Activated CD8-positive, alpha-beta T cell treated with anti-CD3 and anti-CD28 coated beads for 36 hours (primary cell): ENCODE data around the gene KRTAP10-6. TPM values are rescaled to one million over a fixed set of nuclear protein-coding genes. Genes with fewer than 3 reads are reported as not detected.
"Not testable (repeated sequence)": the region's sequence is repeated elsewhere in the genome, so short reads cannot be mapped to it uniquely, and the experiment has no call there.

Source experiments
- ATAC-seq: fragments of 200-7000 bp; cut with Tn5 transposase; one replicate; pipeline ENCODE4 v1.10.0; 2021; ENCODE audit warnings: mild to moderate bottlenecking, moderate library complexity
- CTCF ChIA-PET: fragments of 350-600 bp; sonication (Branson Sonifier 250); formaldehyde crosslinking; loops from one replicate; lab custom pipeline; 2021; ENCODE audit warnings: antibody characterized with exemption; lab: Charles Lee
- POLR2A ChIA-PET: fragments of 350-600 bp; sonication (Branson Sonifier 250); formaldehyde crosslinking; loops from one replicate; lab custom pipeline; 2021; ENCODE audit warnings: antibody characterized with exemption; lab: Charles Lee
- DNase-seq: peaks from one replicate; pipeline ENCODE4 v3.0.0-alpha.2; 2020
- H3K27ac Mint-ChIP-seq: one replicate; pipeline ENCODE4 v1.8.0; 2021; ENCODE audit warnings: mild to moderate bottlenecking, mixed read lengths
- H3K27me3 Mint-ChIP-seq: one replicate; pipeline ENCODE4 v1.8.0; 2021; ENCODE audit warnings: mixed read lengths
- H3K36me3 Mint-ChIP-seq: one replicate; pipeline ENCODE4 v1.8.0; 2021; ENCODE audit warnings: low read depth, mixed read lengths
- H3K4me1 Mint-ChIP-seq: one replicate; pipeline ENCODE4 v1.8.0; 2021; ENCODE audit warnings: low read depth, mixed read lengths
- H3K4me3 Mint-ChIP-seq: one replicate; pipeline ENCODE4 v1.8.0; 2021; ENCODE audit warnings: mild to moderate bottlenecking, moderate library complexity, mixed read lengths
- H3K9me3 Mint-ChIP-seq: one replicate; pipeline ENCODE4 v1.8.0; 2021; ENCODE audit warnings: mixed read lengths
- CTCF ChIP-seq: fragments of 200-600 bp; IDR thresholded peaks from one replicate; pipeline ENCODE4 v1.8.0; 2022; ENCODE audit warnings: antibody characterized with exemption, mild to moderate bottlenecking
- intact Hi-C: fragments of 100-400 bp; cut with micrococcal nuclease; formaldehyde crosslinking; loops from one replicate; pipeline ENCODE4 v1.10.0; 2022
- total RNA-seq, 2 experiments: library from RNA; stranded (reverse); gene quantifications; one replicate each; pipeline ENCODE4 v1.2.3, GENCODE V29; 2021

Gene KRTAP10-6
- total RNA-seq, 2 experiments from 2014 or later: not detected

- DNase-seq (no peak), ATAC-seq (no peak)
- intact Hi-C loops: no loop called here
- H3K9me3 Mint-ChIP-seq: peaks cover 24% of the 10 kb centered on the region
- peaks cover 34% of the 10 kb centered on the region for H3K4me1 Mint-ChIP-seq
- no peak overlapping the region for H3K27ac Mint-ChIP-seq
- H3K4me3 Mint-ChIP-seq: no peak overlapping the region
- peaks cover 7% of the 10 kb centered on the region for H3K36me3 Mint-ChIP-seq
- H3K27me3 Mint-ChIP-seq: no peaks in the 10 kb centered on the region
- CTCF ChIA-PET: no interaction called here
- POLR2A ChIA-PET: no interaction called here
- TF ChIP-seq CTCF: no peak
Observed at GRCh38 chr21:44614161-44614631, 21.9 kb upstream of the KRTAP10-6 start.

DNA sequence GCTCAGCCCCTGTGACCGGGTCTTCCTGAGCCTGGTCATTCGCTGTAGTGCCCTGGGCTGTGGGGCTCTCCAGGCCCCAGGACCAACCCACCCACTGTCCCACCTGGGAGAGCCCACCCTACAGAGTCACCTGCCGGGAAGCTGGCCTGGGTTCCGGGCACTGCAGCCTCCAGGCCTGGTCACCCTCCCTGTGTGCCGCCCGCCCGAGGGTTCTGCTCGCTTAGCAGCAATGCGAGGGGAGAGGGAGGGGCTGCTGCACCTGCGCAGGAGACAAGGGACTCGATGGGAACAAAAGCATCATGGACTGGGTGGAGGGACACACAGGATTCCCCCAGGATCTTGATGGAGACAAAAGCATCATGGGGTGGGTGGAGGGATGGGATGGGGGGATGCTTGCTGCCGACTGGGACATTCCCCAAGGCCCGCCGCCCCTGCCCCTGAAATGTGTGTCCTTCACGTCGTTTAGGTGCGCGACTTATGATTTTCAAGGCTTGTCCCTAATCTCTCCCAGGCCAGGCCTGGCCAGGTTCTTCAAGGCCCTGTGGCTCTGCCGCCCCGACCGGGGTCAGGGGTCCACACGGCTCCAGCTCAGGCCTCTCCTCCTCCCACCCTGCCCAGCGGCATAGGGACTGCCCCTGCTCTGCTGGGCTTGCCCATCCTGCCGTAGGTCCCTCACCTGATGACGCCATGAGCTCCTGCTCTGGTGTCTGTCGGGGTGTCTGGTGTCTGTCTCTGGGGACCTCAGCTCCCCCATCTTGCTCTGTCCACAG lies 21.3 kb upstream of the KRTAP10-6 start:
- POLR2A ChIA-PET: no interaction called here
- H3K36me3 Mint-ChIP-seq: peaks cover under 1% of the 10 kb centered on the region
- intact Hi-C loops: no loop called here
- DNase-seq (no peak), ATAC-seq (no peak)
- no peak overlapping the region for H3K4me3 Mint-ChIP-seq
- H3K27me3 Mint-ChIP-seq: no peaks in the 10 kb centered on the region
- no peak for TF ChIP-seq CTCF
- H3K9me3 Mint-ChIP-seq: peaks cover 19% of the 10 kb centered on the region
- H3K4me1 Mint-ChIP-seq: peaks cover 28% of the 10 kb centered on the region
- H3K27ac Mint-ChIP-seq: no peak overlapping the region
- CTCF ChIA-PET: no interaction called here

- DNase-seq (no peak), ATAC-seq (no peak)
- no peak overlapping the region for H3K4me3 Mint-ChIP-seq
- H3K4me1 Mint-ChIP-seq: peaks cover 20% of the 10 kb centered on the region
- TF ChIP-seq CTCF: no peak
- POLR2A ChIA-PET: no interaction called here
- H3K27ac Mint-ChIP-seq: no peak overlapping the region
- H3K9me3 Mint-ChIP-seq: peaks cover 15% of the 10 kb centered on the region
- no peaks in the 10 kb centered on the region for H3K27me3 Mint-ChIP-seq
- no peaks in the 10 kb centered on the region for H3K36me3 Mint-ChIP-seq
- intact Hi-C loops: no loop called here
- CTCF ChIA-PET: no interaction called here
Observed at GRCh38 chr21:44612669-44613229, 20.4 kb upstream of the KRTAP10-6 start.

GRCh38 chr21:44612029-44612486 lies 19.8 kb upstream of the KRTAP10-6 start, which contains the start of gene KRTAP10-8:
Gene KRTAP10-8 (plus strand): TSS chr21:44612079. CDS start chr21:44612101, 22 bp downstream.
- no peak within 1 kb of the TSS for H3K4me3 Mint-ChIP-seq
- ATAC-seq (no peak), DNase-seq (no peak)
- no peaks in the 10 kb centered on the region for H3K27me3 Mint-ChIP-seq
- CTCF ChIA-PET: interaction anchor here (1.3 kb wide), 1 partner anchor 13 kb away, joined by 3 read pairs; no protein-coding TSS in a partner anchor
- peaks cover 13% of the 10 kb centered on the region for H3K4me1 Mint-ChIP-seq
- peaks cover 15% of the 10 kb centered on the region for H3K9me3 Mint-ChIP-seq
- TF ChIP-seq CTCF: no peak
- intact Hi-C loops: no loop called here
- no peak within 1 kb of the TSS for H3K27ac Mint-ChIP-seq
- POLR2A ChIA-PET: no interaction called here
- no peaks in the 10 kb centered on the region for H3K36me3 Mint-ChIP-seq

DNA sequence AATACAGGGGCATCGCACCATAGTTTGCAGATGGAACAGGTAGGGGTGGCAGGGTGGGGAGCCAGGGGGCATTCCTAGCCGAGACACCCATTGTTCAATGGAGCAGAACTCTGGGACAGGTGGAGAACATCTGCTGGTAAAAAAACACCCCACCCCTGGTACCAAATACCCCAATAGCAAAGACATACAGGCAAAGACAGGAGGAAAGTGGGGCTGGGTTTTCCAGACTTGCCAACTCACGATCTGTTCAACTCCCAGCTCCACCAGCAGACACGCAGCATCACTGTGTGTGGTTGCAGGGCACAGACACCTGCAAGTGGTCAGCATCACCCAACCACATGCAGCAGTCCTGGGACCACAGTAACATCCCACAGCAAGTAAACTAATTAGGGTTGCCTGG lies 19.2 kb upstream of the KRTAP10-6 start:
- TF ChIP-seq CTCF: no peak
- Mint-ChIP-seq H3K4me1 (peaks cover 10% of the 10 kb centered on the region), H3K4me3 (no peak overlapping the region), H3K9me3 (peaks cover 16% of the 10 kb centered on the region), H3K36me3 (no peaks in the 10 kb centered on the region), H3K27ac (no peak overlapping the region), H3K27me3 (no peaks in the 10 kb centered on the region)
- CTCF ChIA-PET: interaction anchor here (1.3 kb wide), 1 partner anchor 14 kb away, joined by 3 read pairs; no protein-coding TSS in a partner anchor
- ATAC-seq (no peak), DNase-seq (no peak)
- intact Hi-C loops: no loop called here
- POLR2A ChIA-PET: no interaction called here

- ATAC-seq, H3K27ac Mint-ChIP-seq, H3K27me3 Mint-ChIP-seq, intact Hi-C loops, H3K4me1 Mint-ChIP-seq, H3K4me3 Mint-ChIP-seq, DNase-seq, POLR2A ChIA-PET, CTCF ChIA-PET, H3K36me3 Mint-ChIP-seq: not testable (repeated sequence)
- H3K9me3 Mint-ChIP-seq: peaks cover 18% of the 10 kb centered on the region
Observed at GRCh38 chr21:44610157-44610843, 18.0 kb upstream of the KRTAP10-6 start.
